SK-N-SH treated with all-trans-retinoic acid at 6 μM for 48 hours (cell line): Measurements from ENCODE around the gene NCLN.

Experiments used
- BACH2 ChIP-seq: fragments of 250-450 bp; sonication (Bioruptor Pico); IDR thresholded peaks from 2 replicates; pipeline ENCODE4 v1.9.0; 2021; ENCODE audit warnings: mild to moderate bottlenecking, borderline replicate concordance
- TCF4 ChIP-seq: fragments of 250-450 bp; sonication (Bioruptor Pico); IDR thresholded peaks from 2 replicates; pipeline ENCODE4 v1.8.0; 2021; ENCODE audit warnings: mild to moderate bottlenecking, moderate library complexity, borderline replicate concordance
- TOX ChIP-seq: fragments of 250-450 bp; sonication (Bioruptor Pico); IDR thresholded peaks from 2 replicates; pipeline ENCODE4 v1.8.0; 2021; ENCODE audit warnings: mild to moderate bottlenecking, moderate library complexity, borderline replicate concordance
- ZFP3 ChIP-seq: fragments of 250-450 bp; sonication (Bioruptor Pico); IDR thresholded peaks from 2 replicates; pipeline ENCODE4 v1.5.0; 2020; ENCODE audit warnings: mild to moderate bottlenecking, moderate library complexity
- ZFP30 ChIP-seq: fragments of 450-650 bp; formaldehyde crosslinking; IDR thresholded peaks from 2 replicates; pipeline ENCODE4 v1.5.0; 2022; ENCODE audit warnings: mild to moderate bottlenecking, moderate library complexity
- TF ChIP-seq, protein P1 (sequence below): fragments of 250-450 bp; sonication (Bioruptor Pico); IDR thresholded peaks from 2 replicates; pipeline ENCODE4 v1.8.0; 2020; ENCODE audit warnings: mild to moderate bottlenecking, moderate library complexity, borderline replicate concordance
- TF ChIP-seq, protein P2 (sequence below): fragments of 250-450 bp; sonication (Bioruptor Pico); IDR thresholded peaks from 2 replicates; pipeline ENCODE4 v1.5.1; 2020; ENCODE audit warnings: low read depth, mild to moderate bottlenecking, moderate library complexity
- TF ChIP-seq, protein P3 (sequence below): fragments of 250-450 bp; sonication (Bioruptor Pico); IDR thresholded peaks from 2 replicates; pipeline ENCODE4 v1.5.1; 2021; ENCODE audit warnings: mild to moderate bottlenecking, moderate library complexity

DNA sequence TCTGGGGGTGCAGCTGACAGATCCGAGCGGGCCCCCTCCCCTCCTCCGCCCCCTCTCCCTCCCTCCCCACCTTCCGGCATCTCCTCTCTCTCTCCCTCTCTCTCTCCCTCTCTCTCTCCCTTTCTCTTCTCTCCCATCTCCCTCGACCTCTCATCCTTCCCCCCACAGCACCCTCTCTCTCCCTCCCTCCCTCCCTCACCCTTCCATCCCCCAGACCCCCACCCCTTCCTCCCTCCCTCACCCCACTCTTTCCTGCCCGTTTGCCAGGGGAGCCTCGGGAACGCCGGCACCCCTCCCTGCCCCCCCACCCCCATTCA is 39.4 kb downstream of the NCLN start:
- no peak for TF ChIP-seq ZFP3 (CRISPR knock-in tag)
- no peak for TF ChIP-seq ZFP30 (CRISPR knock-in tag)
- TF ChIP-seq, protein P1, sequence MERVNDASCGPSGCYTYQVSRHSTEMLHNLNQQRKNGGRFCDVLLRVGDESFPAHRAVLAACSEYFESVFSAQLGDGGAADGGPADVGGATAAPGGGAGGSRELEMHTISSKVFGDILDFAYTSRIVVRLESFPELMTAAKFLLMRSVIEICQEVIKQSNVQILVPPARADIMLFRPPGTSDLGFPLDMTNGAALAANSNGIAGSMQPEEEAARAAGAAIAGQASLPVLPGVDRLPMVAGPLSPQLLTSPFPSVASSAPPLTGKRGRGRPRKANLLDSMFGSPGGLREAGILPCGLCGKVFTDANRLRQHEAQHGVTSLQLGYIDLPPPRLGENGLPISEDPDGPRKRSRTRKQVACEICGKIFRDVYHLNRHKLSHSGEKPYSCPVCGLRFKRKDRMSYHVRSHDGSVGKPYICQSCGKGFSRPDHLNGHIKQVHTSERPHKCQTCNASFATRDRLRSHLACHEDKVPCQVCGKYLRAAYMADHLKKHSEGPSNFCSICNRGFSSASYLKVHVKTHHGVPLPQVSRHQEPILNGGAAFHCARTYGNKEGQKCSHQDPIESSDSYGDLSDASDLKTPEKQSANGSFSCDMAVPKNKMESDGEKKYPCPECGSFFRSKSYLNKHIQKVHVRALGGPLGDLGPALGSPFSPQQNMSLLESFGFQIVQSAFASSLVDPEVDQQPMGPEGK (CRISPR knock-in tag) = no peak
- TF ChIP-seq, protein P2, sequence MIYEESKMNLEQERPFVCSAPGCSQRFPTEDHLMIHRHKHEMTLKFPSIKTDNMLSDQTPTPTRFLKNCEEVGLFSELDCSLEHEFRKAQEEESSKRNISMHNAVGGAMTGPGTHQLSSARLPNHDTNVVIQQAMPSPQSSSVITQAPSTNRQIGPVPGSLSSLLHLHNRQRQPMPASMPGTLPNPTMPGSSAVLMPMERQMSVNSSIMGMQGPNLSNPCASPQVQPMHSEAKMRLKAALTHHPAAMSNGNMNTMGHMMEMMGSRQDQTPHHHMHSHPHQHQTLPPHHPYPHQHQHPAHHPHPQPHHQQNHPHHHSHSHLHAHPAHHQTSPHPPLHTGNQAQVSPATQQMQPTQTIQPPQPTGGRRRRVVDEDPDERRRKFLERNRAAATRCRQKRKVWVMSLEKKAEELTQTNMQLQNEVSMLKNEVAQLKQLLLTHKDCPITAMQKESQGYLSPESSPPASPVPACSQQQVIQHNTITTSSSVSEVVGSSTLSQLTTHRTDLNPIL (CRISPR knock-in tag) = no peak
- TF ChIP-seq, protein P3, sequence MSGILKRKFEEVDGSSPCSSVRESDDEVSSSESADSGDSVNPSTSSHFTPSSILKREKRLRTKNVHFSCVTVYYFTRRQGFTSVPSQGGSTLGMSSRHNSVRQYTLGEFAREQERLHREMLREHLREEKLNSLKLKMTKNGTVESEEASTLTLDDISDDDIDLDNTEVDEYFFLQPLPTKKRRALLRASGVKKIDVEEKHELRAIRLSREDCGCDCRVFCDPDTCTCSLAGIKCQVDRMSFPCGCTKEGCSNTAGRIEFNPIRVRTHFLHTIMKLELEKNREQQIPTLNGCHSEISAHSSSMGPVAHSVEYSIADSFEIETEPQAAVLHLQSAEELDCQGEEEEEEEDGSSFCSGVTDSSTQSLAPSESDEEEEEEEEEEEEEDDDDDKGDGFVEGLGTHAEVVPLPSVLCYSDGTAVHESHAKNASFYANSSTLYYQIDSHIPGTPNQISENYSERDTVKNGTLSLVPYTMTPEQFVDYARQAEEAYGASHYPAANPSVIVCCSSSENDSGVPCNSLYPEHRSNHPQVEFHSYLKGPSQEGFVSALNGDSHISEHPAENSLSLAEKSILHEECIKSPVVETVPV = no peak
- TF ChIP-seq BACH2 (CRISPR knock-in tag) = no peak
- no peak for TF ChIP-seq TCF4 (CRISPR knock-in tag)
- no peak for TF ChIP-seq TOX (CRISPR knock-in tag)
